CMK (cell line): Measurements from ENCODE around the gene PASK.
"Not testable (repeated sequence)": the region's sequence is repeated elsewhere in the genome, so short reads cannot be mapped to it uniquely, and the experiment has no call there.

Source experiments
- DNase-seq: peaks from one replicate; pipeline ENCODE4 v3.0.0-alpha.2; 2010; ENCODE audit warnings: low read depth

PASK gene

DNA sequence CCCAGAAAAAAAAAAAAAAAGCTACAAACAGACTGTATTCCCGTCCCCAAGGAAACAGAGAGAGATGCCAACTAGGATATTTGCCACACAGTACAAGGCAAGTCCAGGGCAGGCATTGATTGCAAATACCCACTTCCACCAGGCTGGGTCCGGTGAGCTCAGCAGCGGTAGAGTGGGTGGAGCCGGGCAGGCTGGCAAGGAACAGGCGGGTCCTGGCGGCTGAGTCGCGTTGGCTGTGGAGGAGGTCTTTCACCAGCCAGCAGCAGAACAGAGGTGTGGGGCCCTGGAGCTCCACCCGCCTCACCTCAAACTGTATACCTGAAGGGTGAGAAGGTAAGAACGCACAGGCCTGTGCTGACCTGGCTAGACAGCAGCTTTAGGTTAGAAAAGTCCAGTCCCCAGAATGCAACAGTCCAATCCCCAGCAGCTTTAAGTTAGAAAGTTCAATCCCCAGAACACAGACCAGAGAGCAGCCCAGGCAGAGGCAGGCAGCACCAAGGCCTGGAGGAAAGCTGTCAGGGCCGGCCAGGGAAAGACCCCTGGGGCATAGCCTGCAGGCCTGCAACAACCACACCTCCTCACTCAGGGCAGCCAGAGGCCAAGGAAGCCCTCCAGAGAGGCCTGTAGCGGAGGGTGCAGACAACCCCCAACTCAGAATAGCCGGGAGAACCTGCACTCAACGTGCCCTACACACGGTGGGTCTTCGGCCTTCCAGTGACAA is 25.3 kb downstream of the PASK start:
- no peak for DNase-seq

DNA sequence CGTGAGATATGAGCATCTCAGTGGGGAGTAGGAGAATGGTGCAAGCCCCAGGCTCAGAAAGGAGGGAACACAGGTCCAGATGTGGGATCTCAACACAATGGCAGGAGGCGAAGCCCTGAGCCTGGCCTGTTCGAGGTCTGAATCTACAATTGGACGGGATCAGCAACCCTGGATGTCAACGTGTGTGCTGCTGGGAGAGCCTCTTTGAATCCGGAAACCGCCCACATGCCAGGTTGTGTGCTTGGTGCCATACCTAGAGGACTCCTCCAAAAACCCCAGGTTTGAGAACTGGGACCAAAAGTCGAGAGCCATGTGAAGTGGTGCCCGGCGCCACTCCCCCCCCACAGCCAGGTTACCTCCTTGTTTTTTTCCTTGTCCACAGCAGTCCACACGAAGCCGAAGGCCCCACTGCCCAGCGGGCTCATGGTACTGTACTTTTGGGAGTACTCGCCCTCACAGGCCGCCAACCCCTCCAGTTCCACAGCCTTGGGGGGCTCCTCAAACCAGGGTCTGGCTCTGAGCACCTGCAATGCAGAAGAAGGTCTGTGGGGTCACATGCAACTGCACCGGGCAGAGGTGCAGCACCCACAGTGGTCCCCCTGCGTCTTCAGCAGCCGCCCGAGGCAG is 26.8 kb downstream of the PASK start:
- no peak for DNase-seq

DNA sequence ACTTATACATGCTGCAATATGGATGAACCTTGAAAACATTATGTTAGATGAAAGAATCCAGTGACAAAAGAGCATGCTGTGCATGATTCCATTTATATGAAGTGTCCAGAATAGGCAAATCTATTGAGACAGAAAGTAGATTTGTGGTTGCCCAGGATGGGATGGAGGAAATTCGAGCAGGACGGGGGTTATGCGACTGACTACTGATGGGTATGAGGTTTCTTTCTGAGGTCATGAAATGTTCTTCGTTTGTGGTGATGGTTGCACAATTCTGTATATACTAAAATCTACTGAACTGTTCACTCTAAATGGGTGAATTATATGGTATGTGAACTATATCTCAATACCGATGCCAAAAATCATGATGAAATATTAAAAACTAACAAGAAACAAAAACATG is 28.3 kb downstream of the PASK start:
- DNase-seq = no peak

DNA sequence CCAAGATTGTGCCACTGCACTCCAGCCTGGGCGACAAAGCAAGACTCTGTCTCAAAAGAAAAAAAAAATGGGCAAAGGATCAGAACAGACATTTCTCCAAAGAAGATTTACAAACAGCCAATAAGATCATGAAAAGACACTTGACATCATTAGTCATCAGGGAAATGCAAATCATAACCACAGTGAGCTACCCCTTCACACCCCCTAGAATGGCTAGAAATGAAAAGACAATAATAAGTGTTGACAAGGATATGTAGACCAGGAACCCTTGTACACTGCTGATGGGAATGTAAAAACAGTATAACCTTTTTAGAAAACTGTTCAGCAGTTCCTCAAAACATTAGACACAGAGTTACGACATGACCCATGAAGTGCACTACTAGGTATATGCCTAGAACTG is 28.8 kb downstream of the PASK start:
- DNase-seq = no peak

DNA sequence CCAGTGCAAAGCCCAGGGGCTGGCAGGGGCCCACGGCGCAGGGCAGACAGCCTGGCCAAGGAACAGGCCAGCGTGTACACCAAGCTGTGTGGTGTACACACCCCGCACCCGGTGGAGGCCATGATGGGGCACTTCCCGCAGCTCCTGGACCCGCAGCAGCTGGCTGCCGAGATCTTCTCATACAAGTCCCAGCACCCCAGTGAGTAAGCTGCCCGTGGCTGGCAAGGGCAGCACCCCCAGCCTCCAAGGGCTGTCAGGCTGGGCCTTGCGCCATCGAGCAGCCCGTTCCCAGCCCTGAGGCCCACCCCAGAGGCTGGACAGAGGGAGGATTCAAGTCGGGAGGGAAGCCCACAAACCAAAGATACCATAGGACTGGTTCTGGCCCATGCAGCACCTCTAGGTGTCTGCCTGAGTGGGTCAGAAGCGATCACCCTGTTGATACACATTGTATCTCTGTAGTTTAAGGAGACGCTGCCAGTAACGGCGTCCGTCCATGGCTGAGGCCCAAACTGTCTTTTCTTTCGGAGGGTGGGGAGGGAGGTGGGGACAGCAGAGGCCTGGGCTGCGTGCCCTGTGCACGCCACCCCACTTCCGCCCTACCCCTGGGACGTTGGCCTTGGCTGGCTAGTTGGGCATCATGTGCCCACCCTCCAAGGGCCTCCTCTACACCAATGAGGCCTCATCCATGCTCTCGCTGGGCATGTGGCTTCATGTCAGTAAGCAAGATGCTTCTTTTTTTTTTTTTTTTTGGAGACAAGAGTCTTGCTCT is 30.4 kb downstream of the PASK start:
- no peak for DNase-seq

DNA sequence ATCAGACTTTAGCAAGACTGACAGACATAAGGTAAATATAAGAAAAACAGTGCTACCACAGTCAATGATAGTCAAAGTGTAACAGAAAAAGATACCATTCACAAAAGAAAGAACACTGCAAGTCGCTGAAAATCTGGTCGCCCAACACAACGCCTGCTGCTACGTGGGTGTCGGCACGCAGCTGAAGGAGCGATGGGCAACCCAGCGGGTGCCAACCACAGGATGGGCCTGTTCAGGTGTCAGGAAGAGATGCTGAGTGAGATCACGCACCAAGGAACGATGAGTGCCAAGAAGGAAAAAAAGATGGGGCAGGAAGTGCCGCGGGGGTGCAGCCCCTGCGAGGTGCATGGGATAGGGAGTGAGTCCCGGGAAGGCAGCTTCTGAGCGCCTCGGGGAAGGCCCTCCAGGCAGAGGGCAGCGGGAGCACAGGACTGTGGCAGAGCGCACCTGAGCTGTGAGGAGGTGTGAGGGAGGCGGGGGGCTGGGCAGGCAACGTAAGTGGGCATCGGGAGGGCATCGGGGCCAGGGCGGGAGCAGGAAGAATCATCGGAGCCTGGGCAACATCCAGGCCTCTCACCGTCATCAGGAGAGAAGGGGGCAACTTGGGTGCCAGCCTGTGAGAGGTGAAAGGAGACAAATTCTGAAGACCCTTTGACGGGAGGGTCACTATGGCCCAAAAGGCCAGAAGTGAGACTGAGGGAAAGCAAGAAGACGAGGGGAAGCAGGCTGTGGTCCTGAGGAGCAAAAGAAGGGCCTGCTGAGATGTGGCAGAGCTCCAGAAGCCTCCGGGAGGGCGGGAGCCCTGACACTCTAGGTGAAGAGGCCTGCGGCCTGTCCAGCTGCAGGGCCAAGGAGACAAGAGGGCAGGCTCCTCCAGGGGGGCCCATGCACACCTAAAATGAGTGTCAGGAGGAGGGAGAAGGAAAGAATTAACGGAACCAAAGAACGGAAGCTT is 32.4 kb downstream of the PASK start:
- no peak for DNase-seq

DNA sequence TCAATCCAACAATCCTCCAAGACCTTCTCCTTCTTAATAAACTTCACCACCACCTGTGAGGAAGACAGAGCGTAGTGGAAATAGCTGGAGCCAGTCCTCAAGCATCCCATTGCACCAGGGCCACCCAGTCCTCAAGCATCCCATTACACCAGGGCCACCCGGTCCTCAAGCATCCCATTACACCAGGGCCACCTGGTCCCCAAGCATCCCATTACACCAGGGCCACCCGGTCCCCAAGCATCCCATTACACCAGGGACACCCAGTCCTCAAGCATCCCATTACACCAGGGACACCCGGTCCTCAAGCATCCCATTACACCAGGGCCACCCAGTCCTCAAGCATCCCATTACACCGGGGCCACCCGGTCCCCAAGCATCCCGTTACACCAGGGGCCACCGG is 33.9 kb downstream of the PASK start:
- no peak for DNase-seq

DNA sequence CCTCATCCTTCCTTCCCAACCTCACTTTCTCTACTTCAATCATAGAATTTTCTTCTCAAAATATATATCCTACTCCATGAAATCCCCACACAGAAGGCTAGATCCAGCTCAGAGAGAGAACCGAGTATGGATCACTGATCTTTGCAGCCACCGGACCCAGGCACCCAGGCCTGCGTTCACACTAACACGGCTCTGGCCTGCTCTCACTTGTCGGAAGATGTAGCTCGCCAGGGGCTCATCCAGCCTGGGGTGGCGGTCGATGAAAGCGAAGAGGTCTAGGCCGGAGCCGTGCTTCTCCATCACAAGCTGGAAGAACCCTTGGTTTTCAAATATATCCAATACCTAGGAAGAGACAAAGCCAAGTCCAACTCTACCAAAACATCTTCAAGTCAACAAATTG is 34.4 kb downstream of the PASK start:
- no peak for DNase-seq

DNA sequence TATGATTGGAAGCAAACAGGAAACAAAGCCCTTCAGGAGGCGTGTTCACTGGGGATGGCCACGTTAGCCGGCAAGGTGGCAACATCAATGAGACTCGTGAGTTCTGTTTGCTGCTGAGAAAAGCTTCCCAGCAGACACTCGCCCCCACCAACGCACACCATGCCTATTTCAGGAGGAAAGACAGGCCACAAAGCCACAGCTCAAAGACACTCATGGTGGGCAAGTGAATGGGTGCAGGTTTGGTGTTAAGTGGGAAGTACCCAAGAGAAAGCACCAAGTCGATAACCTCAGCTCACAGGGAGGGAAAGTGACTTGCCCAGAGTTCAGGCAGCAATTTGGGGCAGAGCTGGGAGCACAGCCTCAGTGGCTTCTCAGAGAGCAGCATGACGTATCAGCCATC is 36.7 kb downstream of the PASK start:
- DNase-seq = no peak

DNA sequence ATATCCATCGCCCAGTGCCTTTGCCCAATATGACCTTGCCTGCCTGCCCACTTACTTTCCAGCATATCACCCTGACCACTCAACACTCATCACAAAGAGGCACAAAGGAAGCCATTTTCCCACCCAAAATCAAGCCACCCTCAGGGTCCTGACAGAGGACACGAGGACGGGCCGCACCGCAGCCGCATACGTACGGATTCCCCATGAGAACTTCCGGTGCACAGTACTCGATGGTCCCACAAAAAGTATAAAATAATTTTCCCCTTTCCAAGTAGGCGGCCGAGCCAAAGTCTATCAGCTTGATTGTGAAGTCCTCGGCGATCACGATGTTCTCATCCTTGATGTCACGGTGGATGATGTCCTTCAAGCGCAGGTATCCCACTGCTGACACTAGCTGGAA is 37.2 kb downstream of the PASK start:
- no peak for DNase-seq

DNA sequence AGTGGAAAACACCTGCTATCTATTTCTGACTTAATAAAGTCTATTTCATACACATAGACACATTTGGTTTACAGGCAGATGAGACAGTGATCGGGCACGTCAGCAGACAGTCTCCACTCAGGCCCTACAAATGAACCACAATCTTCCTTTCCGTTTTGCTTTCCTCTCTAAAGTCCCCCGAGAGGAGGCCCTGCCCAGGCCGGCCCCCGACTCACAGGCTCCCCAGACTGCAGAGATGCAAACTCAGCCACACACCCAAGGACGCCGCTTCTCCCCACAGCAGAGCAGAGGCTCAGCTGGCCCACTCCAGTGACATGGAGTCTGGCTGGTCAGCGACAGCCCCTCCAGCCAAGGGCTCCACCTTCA is 37.8 kb downstream of the PASK start:
- DNase-seq = no peak

DNA sequence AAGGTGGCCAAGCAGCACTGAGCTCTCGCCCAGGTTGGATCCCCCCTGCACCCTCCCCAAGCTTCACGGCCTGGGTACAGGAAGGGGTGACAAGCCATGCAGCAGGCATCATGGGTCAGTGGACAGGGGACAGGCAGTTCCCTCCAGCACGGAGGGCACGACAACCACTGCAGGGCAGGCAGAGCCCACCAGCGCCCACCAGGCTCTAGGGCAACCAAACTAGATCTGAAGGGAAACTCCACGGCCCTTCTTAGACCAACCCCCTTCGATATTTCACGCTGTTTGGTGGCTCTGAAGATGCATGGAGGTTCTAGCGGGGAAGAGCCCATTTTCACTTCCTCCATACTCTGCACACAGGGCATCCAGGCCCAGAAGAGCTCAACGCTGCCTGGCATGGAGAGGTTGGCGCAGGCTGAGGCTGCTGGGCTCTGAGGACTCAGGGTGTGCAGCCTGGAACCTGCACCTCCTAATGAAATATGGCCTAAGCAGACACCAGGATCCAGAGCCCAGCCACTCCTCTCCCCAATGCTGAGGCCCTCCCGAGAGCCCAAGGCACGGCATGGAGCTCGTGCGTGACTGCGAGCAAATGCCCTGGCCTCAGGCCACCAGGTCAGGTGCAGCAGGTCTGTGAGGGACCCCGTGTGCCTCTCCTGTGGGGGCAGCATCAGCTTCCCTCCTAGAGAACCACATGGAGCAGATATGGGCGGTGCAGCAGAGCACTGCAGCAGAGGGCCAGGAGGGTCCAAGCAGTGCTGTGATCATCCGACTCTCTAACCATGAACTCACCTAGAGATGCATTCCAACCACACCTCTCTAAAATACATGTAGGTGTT is 38.4 kb downstream of the PASK start:
- DNase-seq = no peak

DNA sequence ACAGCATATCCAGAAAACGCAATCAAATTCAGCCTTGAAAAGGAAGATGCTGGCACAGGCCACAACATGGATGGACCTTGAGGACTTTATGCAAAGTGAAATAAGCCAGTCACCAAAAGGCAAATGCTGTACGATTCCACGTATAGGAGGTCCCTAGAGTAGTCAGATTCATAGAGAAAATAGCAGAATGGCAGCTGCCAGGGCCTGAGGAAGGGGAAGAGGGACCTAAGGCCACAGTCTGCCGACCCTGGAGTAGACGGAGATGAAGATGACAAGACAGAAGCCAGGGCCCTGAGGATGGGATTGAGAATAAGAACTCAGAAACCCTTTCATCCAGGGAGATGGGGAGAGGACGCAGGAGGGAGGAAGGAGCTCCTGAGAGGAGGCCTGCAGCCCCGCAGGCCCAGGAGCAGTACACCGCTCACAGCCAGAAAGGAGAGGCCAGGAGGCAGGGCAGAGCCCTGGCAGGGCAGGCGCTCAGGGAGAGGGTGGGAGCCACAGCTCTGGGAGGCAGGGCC is 39.1 kb downstream of the PASK start:
- no peak for DNase-seq

DNA sequence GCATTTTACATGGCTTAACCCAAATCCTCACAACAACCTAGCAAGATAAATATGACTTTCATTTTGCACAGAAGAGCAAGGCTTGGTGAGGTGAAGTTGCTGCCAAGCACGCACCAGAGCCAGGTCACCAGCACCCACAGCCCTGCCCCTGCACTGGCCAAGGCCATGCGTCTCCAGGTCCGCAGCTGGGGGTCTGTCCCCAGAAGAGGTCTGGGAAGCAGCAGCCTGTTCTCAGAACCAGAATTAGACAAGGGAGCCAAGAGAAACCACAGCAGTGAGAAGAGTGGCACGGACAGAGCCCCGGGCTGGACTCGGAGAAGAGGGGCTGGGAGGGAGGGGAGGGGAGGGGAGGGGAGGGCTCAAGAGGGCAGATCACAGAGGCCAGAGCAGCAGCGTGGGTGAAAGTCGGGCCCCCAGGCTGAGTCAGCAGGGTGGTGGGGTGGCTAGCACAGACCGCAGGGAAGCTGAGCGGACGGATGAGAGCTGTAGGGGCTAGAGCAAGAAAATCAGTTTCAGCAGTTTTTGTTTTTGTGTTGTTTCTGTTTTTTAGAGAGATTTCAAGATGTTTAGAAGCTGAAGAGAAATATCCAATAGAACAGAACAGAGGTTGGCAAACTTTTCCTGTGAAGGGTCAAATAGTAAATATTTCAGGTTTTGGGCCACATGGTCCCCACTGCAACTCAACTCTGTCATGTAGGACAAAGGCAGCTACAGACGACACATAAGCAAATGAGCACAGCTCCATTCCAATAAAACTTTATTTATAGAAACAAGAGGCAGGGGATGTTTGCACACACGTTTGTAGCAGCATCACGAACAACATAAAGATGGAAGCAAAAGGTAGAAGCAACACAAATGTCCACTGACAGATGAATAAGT is 39.8 kb downstream of the PASK start:
- DNase-seq = no peak

DNA sequence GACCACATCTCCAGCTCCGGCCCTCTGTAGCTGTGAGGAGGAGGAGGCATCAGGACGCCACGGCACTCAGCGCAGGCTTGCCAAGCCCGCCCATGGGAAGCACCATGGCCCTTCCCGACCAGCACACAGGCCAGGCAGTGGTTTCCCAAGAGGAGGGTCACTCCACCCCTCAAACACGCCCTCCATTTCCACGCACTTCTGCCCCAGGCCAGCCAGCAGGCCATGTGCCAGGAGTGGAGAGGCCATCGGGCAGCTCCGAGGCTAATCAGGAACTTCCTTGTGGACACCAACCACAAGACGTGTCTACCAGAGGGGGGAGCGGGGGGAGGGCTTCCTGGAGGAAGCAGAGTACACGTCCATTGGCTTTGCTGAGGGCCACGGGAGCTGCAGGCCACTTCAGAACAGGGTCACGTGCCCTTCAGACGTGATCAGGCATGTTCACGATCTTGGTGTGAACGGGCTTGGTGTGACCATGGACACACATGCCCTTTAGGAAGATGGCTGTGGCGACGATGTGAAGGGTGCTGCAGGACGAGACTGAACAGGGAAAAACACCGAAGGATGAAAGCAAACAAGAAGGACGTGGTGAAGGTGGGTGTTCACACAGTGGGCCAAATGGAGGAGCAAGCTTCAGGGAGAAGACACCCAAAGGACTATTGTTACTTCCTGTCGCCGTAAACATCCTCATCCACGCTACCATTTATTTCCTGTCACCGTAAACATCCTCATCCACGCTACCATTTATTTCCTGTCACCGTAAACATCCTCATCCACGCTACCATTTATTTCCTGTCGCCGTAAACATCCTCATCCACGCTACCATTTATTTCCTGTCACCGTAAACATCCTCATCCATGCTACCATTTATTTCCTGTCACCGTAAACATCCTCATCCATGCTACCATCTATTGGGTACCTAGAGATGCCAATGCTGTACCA is 40.7 kb downstream of the PASK start:
- peak; percentile 37 for DNase-seq

DNA sequence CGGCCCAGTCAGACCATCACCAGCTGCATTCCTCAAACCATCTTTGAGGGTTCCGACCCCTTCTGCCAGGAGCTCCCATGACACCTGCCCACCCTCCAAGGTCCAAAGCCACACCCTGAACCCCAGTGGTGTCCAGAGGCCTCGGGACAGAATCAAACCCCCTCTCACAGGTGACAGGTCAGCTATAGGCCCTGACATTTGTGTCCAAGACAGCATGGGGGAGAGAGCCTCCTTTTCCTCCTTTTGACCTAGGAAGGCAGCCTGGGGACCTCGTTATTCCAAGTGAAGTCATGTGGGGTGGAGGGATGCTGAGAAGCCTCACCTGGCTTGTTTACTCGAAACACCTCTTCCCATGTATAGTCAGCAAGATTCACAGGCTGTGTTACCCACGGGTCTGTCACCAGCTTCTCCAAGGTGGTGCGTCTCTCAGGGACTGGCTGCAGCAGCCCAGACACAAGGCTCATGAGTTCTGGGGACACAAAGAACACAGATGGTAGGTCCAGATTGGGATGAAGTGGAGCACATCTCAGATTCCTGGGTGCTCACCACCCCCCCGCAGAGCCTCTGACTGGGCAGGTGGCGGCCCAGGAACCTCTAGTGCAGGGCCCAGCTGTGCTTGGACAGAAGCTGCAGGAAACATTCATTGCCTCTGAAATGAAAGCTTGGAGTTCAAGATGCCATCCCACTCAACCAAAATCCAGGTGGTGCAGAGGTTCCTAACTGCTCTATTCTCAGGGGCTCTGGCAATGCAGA is 42.1 kb downstream of the PASK start:
- no peak for DNase-seq

DNA sequence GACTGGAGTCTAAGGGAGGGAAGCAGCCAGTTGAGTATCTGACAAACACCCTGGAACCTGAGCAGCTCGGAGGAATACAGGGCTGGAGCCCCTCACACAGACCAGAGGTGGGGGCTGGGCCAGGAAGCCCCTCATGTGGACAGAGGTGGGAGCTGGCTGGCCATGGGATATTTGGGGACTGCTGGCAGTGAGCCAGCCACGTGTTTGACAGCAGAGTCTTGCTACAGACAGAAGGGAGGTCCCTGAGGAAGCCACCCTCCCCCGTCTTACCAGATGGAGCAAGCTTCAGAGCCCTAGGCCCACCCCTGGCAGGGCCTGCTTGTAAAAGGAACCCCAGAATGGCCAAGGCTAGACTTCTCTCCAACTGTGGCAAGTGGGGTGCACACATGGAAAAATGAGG is 43.6 kb downstream of the PASK start:
- DNase-seq = peak; percentile 21

DNA sequence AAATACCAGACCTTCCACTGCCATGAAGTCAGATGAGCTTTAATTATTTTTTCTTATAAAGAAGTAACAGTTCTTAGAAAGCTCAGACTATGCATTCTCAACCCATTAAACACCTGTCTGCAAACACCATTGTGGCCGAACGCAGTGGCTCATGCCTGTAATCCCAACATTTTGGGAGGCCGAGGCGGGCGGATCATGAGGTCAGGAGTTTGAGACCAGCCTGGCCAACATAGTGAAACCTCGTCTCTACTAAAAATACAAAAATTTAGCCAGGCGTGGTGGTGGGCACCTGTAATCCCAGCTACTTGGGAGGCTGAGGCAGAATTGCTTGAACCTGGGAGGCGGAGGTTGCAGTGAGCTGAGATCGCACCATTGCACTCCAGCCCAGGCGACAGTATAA is 44.7 kb downstream of the PASK start:
- not testable (repeated sequence) for DNase-seq
